Endothelial cell (in vitro differentiated cells): Measurements from ENCODE around the gene LUZP1. TPM values are rescaled to one million over a fixed set of nuclear protein-coding genes. Genes with fewer than 3 reads are reported as not detected.

ENCODE experiments used
- DNase-seq: peaks from one replicate; pipeline ENCODE4 v3.0.0; 2021; ENCODE audit warnings: low spot score
- H3K27ac Mint-ChIP-seq: one replicate; pipeline ENCODE4 v1.8.0; 2021; ENCODE audit warnings: mixed read lengths, inconsistent platforms; ENCODE audit not compliant: unreplicated experiment
- H3K27me3 Mint-ChIP-seq: one replicate; pipeline ENCODE4 v1.8.0; 2021; ENCODE audit warnings: mild to moderate bottlenecking, moderate library complexity, mixed read lengths, inconsistent platforms; ENCODE audit not compliant: unreplicated experiment
- H3K36me3 Mint-ChIP-seq: one replicate; pipeline ENCODE4 v1.8.0; 2021; ENCODE audit warnings: mild to moderate bottlenecking, low read depth, mixed read lengths, inconsistent platforms; ENCODE audit not compliant: unreplicated experiment
- H3K4me1 Mint-ChIP-seq: one replicate; pipeline ENCODE4 v1.8.0; 2021; ENCODE audit warnings: mild to moderate bottlenecking, mixed read lengths, inconsistent platforms; ENCODE audit not compliant: unreplicated experiment
- H3K4me3 Mint-ChIP-seq: one replicate; pipeline ENCODE4 v1.8.0; 2021; ENCODE audit warnings: mild to moderate bottlenecking, mixed read lengths, inconsistent platforms; ENCODE audit not compliant: unreplicated experiment
- H3K9me3 Mint-ChIP-seq: one replicate; pipeline ENCODE4 v1.8.0; 2021; ENCODE audit warnings: mixed read lengths, inconsistent platforms; ENCODE audit not compliant: unreplicated experiment
- total RNA-seq: library from RNA; stranded (reverse); fragmentation: NEBNext Ultra II Directional; extraction: Animal tissue kit (Norgen Biotek cat#: 25700); gene quantifications from one replicate; pipeline ENCODE4 v1.2.1, GENCODE V29; 2021; ENCODE audit not compliant: unreplicated experiment
- TF ChIP-seq, protein P1 (sequence below): fragments of 200-600 bp; sonication (generic); IDR thresholded peaks from one replicate; pipeline ENCODE4 v1.5.0; 2021; ENCODE audit warnings: antibody characterized with exemption; ENCODE audit not compliant: unreplicated experiment

The LUZP1 gene
- total RNA-seq, 1 donor from 2014 or later: 103 TPM

DNA sequence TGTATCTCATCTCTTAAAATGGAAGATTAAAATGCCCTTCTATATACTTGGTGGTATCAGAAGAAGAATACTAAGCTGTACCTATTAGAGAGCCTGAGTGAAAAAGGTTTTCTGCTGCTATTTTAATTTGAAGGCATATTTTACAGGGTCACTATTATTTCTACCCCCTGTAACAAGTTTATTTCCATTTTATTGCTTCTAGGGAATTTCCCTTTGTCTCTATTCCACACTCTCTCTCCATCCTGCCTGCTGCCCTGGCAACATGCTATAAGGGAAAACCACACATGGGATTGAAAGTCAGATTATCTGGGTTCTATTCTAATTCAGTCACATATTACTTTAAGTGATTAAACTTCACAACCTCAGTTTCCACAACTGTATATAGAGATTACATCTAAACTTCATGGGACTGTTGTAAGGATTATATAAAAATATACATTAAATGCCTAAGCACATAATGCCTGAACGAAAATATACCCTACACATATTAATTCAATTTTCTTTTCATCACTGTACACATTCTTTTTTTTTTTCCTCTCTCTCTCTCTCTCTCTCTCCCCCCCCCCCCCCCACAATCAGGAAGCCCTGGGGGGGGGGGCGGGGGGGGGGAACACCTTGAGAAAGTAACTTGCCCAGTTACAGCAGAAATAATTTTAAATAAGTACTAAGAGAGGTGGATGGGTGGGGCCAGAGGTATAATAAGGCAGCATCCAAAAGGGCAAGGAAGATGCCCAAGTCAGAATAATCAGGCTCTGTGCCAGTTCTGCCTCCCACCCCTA, 51.5 kb downstream of the LUZP1 start:
- Mint-ChIP-seq H3K4me3 (no peak overlapping the region), H3K9me3 (no peaks in the 10 kb centered on the region), H3K27me3 (peaks cover 1% of the 10 kb centered on the region), H3K27ac (peak overlapping the region; percentile 61), H3K36me3 (peaks cover 2% of the 10 kb centered on the region), H3K4me1 (peaks cover 34% of the 10 kb centered on the region)
- TF ChIP-seq, protein P1, sequence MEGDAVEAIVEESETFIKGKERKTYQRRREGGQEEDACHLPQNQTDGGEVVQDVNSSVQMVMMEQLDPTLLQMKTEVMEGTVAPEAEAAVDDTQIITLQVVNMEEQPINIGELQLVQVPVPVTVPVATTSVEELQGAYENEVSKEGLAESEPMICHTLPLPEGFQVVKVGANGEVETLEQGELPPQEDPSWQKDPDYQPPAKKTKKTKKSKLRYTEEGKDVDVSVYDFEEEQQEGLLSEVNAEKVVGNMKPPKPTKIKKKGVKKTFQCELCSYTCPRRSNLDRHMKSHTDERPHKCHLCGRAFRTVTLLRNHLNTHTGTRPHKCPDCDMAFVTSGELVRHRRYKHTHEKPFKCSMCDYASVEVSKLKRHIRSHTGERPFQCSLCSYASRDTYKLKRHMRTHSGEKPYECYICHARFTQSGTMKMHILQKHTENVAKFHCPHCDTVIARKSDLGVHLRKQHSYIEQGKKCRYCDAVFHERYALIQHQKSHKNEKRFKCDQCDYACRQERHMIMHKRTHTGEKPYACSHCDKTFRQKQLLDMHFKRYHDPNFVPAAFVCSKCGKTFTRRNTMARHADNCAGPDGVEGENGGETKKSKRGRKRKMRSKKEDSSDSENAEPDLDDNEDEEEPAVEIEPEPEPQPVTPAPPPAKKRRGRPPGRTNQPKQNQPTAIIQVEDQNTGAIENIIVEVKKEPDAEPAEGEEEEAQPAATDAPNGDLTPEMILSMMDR: no peak
- DNase-seq: no peak

DNA sequence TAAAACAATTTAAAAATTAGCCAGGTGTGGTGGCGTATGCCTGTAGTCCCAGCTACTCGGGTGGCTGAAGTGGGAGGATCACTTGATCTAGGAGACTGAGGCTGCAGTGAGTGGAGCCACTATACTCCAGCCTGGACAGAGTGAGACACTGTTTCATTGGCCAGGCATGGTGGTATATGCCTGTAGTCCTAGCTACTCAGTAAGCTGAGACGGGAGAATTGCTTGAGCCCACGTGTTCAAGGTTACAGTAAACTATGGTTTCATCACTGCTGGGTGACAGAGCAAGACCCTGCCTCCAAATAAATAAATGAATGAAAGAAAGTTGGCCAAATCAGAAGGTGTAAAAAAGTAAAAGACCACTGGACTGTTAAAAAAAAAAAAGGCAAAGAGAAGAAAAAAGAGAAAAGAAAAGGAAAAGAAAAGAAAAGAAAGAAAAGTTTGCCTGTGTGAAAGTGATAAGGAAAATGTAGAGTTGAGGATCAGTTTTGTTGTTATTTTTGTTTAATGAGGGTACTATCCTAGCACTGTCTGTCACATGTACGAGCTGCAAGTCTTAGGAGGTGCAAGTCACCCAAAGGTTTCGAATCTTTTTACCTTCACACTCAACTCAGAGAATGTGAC, 52.3 kb downstream of the LUZP1 start:
- peaks cover 1% of the 10 kb centered on the region for H3K27me3 Mint-ChIP-seq
- no peak overlapping the region for H3K4me3 Mint-ChIP-seq
- no peaks in the 10 kb centered on the region for H3K9me3 Mint-ChIP-seq
- peaks cover 41% of the 10 kb centered on the region for H3K4me1 Mint-ChIP-seq
- TF ChIP-seq, protein P1: no peak
- peaks cover 2% of the 10 kb centered on the region for H3K36me3 Mint-ChIP-seq
- H3K27ac Mint-ChIP-seq: peak overlapping the region; percentile 61
- DNase-seq: no peak

DNA sequence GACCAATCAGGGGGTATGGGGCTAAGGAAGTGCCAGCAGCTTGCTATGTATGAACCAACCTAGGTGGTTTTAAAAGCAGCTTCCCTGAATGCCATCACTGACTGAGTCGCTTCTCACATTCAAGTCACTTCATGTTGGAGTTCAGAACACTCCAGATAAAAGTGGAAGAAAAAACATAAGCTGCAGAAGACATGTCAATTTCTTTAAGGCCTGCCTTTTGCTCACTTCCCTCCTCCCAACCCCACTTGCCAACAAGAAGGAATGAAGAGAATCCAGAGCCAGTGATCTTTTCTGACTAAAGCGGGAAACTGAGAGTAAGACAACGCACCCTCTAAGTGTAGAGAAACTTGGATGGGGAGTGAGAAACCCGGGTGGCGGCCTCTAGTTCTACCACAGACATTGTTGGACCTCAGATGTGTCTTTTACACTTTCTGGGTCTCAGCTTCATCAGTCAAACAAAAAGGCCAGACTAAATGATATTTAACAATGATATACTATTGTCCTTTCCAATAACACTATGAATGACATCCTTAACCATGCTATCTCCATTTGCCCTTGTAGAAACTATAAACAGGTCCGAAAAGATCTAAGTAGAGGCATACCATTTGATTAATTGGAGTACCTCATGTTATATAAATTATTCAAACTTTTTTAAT, 54.1 kb downstream of the LUZP1 start:
- H3K36me3 Mint-ChIP-seq: peaks cover 2% of the 10 kb centered on the region
- no peak overlapping the region for H3K4me3 Mint-ChIP-seq
- H3K4me1 Mint-ChIP-seq: peaks cover 41% of the 10 kb centered on the region
- H3K27ac Mint-ChIP-seq: peak overlapping the region; percentile 87
- TF ChIP-seq, protein P1: no peak
- H3K9me3 Mint-ChIP-seq: no peaks in the 10 kb centered on the region
- no peak for DNase-seq
- H3K27me3 Mint-ChIP-seq: peaks cover 4% of the 10 kb centered on the region

DNA sequence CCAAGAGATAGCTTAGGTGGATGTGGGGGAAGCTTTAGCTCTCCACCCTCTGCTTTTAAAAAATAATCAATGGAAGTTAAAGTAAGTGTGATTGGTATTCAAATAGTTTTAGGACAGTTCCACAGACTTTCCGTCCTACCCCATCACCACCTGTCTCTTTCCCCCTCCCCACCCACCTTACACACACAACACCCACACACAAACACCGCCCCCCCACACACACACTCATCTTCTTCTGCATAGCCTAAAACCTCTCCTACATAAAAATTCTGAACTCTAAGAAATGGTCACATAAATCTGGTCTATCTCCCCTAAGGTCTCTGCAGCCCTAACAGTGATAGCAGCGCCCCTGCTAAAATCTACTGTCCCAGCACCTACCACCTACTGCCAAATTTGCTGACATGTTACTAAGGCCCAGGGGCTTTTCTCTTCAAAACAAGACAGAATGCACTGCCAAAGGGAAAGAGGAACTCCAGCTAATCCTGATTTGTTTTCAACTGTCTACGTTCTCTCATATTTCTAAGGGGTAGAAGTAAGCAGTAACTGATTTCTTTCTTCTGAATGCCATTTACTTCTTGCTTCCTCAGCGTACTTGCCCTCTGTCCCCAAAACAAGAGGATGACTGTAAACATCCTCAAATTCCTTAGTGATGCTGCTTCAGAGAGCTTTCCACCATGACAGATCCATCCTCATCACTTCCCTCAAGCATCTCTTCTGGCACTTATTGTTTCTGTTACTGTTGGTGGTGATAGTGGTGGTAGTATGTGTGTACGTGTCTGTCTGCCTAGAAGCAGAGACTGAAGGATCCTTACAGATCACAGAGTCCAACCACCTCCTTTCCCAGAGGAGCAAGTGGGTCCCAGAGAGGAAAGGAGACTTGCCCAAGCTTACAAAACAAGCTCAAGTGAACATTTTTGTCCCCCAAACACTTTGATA, 56.8 kb downstream of the LUZP1 start:
- H3K27me3 Mint-ChIP-seq: peaks cover 8% of the 10 kb centered on the region
- H3K4me1 Mint-ChIP-seq: peaks cover 33% of the 10 kb centered on the region
- H3K27ac Mint-ChIP-seq: peak overlapping the region; percentile 6

More for the DNA sequence above, 56.8 kb downstream of the LUZP1 start:
- H3K4me3 Mint-ChIP-seq: no peak overlapping the region
- TF ChIP-seq, protein P1: no peak
- H3K9me3 Mint-ChIP-seq: no peaks in the 10 kb centered on the region
- no peak for DNase-seq
- H3K36me3 Mint-ChIP-seq: peaks cover 15% of the 10 kb centered on the region
